Measurements from ENCODE around the gene COL5A1. TPM values are rescaled to one million over a fixed set of nuclear protein-coding genes. Genes with fewer than 3 reads are reported as not detected.
"Not testable (repeated sequence)": the region's sequence is repeated elsewhere in the genome, so short reads cannot be mapped to it uniquely, and the experiment has no call there.

The COL5A1 gene
- total RNA-seq, 1 experiment from 2014 or later, result 165 TPM

- no peak for DNase-seq (ENCODE audit: low read depth in 1 of 2, low spot score in 2 of 2)
- Histone ChIP-seq H3K36me3 (peaks cover 45% of the 10 kb centered on the region), H3K4me1 (replicated peaks) (peaks cover 25% of the 10 kb centered on the region), H3K27ac (no peak overlapping the region), H3K9me3 (replicated peaks) (peaks cover 9% of the 10 kb centered on the region; the same call in 1 of the 2 replicates), H3K27me3 (replicated peaks) (no peaks in the 10 kb centered on the region), H3K4me3 (no peak overlapping the region)
These were observed 16.2 kb downstream of the COL5A1 start for GRCh38 chr9:134657666-134658377.

- Histone ChIP-seq H3K27ac (no peak overlapping the region), H3K4me1 (replicated peaks) (peaks cover 30% of the 10 kb centered on the region)
- no peak for DNase-seq (ENCODE audit: low read depth in 1 of 2, low spot score in 2 of 2)
These were observed 16.9 kb downstream of the COL5A1 start for GRCh38 chr9:134658378-134658955.

DNA sequence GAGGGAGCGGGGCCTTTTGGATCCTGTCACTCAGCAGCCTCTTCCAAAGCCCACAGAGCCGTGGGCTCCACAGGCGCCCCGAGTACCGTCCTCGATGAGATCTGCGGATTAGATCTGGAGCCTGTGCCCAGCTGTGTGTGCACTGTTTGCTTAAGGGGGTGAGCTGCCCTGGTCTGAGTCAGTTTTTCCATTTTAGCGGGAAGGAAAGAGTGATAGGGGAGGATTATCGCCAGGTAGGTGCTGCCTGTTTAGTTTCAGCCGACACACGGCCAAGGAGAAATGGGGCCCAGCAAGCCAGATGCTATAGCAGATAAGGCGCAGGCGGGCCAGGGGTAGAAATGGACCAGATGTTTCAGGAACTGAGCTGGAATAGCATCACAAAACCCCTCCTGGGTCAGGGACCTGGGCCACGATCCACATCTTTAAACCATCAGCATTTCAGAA, 18.1 kb downstream of the COL5A1 start:
- H3K36me3 ChIP-seq, result peaks cover 47% of the 10 kb centered on the region
- H3K27ac ChIP-seq, result no peak overlapping the region
- H3K4me1 ChIP-seq (replicated peaks), result peaks cover 30% of the 10 kb centered on the region
- no peak overlapping the region for H3K4me3 ChIP-seq
- H3K9me3 ChIP-seq (replicated peaks), result peaks cover 9% of the 10 kb centered on the region; the same call in 1 of the 2 replicates
- H3K27me3 ChIP-seq (replicated peaks), result no peaks in the 10 kb centered on the region
- DNase-seq (ENCODE audit: low read depth in 1 of 2, low spot score in 2 of 2), result no peak

More at GRCh38 chr9:134658378-134658955, 16.9 kb downstream of the COL5A1 start:
- peaks cover 42% of the 10 kb centered on the region for H3K36me3 ChIP-seq
- H3K9me3 ChIP-seq (replicated peaks), result peaks cover 9% of the 10 kb centered on the region; the same call in 1 of the 2 replicates
- H3K27me3 ChIP-seq (replicated peaks), result no peaks in the 10 kb centered on the region
- no peak overlapping the region for H3K4me3 ChIP-seq

GRCh38 chr9:134660407-134660806, 18.8 kb downstream of the COL5A1 start:
- Histone ChIP-seq H3K9me3 (replicated peaks) (peaks cover 9% of the 10 kb centered on the region; the same call in 1 of the 2 replicates), H3K4me1 (replicated peaks) (peaks cover 26% of the 10 kb centered on the region), H3K4me3 (no peak overlapping the region), H3K36me3 (peaks cover 51% of the 10 kb centered on the region), H3K27ac (no peak overlapping the region), H3K27me3 (replicated peaks) (no peaks in the 10 kb centered on the region)
- no peak for DNase-seq (ENCODE audit: low read depth in 1 of 2, low spot score in 2 of 2)

DNA sequence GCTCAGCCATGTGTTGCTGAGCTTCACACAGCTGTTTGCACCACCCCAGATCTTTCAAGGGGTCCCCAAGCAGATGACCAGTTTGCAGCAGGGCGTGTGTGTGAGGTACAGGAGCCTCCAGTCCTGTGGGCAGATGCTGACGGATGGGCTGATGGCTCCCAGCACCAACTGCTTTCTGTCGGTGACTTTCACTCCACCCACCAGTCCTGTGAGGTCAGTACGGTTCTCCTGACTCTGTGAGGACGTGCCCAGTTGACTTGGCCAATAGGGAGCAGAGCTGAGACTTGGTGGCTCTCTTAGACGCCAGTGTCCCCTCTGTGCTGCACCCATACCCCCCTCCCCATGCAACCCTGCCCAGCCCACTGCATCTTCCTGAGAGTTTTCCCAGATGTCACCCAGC, 19.7 kb downstream of the COL5A1 start:
- peaks cover 28% of the 10 kb centered on the region for H3K4me1 ChIP-seq (replicated peaks)
- H3K4me3 ChIP-seq, result no peak overlapping the region
- H3K36me3 ChIP-seq, result peaks cover 55% of the 10 kb centered on the region
- DNase-seq (ENCODE audit: low read depth in 1 of 2, low spot score in 2 of 2), result no peak
- H3K9me3 ChIP-seq (replicated peaks), result peaks cover 9% of the 10 kb centered on the region; the same call in 1 of the 2 replicates
- H3K27ac ChIP-seq, result peak overlapping the region; percentile 60
- no peaks in the 10 kb centered on the region for H3K27me3 ChIP-seq (replicated peaks)

DNA sequence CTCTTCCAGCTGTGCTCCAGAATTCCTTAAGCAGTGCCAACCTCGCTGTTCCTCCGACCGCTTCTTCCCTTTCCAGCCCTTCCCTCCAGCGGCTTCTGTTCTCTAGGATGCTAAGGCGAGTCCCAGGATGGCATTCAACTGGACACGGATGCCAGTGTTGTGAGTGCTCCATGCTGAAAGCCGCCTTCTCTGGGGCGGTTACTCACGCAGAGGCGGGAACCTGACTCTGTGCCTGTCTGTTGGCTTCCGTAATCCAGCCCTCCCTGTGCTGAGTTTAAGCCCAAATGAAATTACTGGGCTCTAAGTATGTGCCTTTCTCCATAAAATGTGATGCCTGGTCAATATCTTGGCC, 20.2 kb downstream of the COL5A1 start:
- Histone ChIP-seq H3K4me3 (no peak overlapping the region), H3K27me3 (replicated peaks) (no peaks in the 10 kb centered on the region), H3K4me1 (replicated peaks) (peaks cover 33% of the 10 kb centered on the region), H3K36me3 (peaks cover 59% of the 10 kb centered on the region), H3K9me3 (replicated peaks) (peaks cover 9% of the 10 kb centered on the region; the same call in 1 of the 2 replicates), H3K27ac (peak overlapping the region; percentile 60)
- no peak for DNase-seq (ENCODE audit: low read depth in 1 of 2, low spot score in 2 of 2)

GRCh38 chr9:134662143-134662876, 20.7 kb downstream of the COL5A1 start:
- H3K9me3 ChIP-seq (replicated peaks), result peaks cover 9% of the 10 kb centered on the region; the same call in 1 of the 2 replicates
- peaks cover 65% of the 10 kb centered on the region for H3K36me3 ChIP-seq
- peak overlapping the region; percentile 60 for H3K27ac ChIP-seq
- H3K4me3 ChIP-seq, result no peak overlapping the region
- peak; percentile 68 to 74 for DNase-seq (ENCODE audit: low read depth in 1 of 2, low spot score in 2 of 2)
- peaks cover 39% of the 10 kb centered on the region for H3K4me1 ChIP-seq (replicated peaks)
- H3K27me3 ChIP-seq (replicated peaks), result no peaks in the 10 kb centered on the region

- Histone ChIP-seq H3K4me1 (replicated peaks) (peaks cover 44% of the 10 kb centered on the region), H3K27ac (no peak overlapping the region), H3K9me3 (replicated peaks) (peaks cover 9% of the 10 kb centered on the region; the same call in 1 of the 2 replicates), H3K27me3 (replicated peaks) (no peaks in the 10 kb centered on the region), H3K36me3 (peaks cover 73% of the 10 kb centered on the region), H3K4me3 (no peak overlapping the region)
- no peak for DNase-seq (ENCODE audit: low read depth in 1 of 2, low spot score in 2 of 2)
These were observed 21.5 kb downstream of the COL5A1 start for GRCh38 chr9:134663084-134663483.

- no peak for DNase-seq (ENCODE audit: low read depth in 1 of 2, low spot score in 2 of 2)
- Histone ChIP-seq H3K4me3 (no peak overlapping the region), H3K27me3 (replicated peaks) (no peaks in the 10 kb centered on the region), H3K4me1 (replicated peaks) (peaks cover 51% of the 10 kb centered on the region), H3K9me3 (replicated peaks) (peaks cover 9% of the 10 kb centered on the region; the same call in 1 of the 2 replicates), H3K36me3 (peaks cover 78% of the 10 kb centered on the region), H3K27ac (no peak overlapping the region)
These were observed 22.3 kb downstream of the COL5A1 start for GRCh38 chr9:134663753-134664415.

DNA sequence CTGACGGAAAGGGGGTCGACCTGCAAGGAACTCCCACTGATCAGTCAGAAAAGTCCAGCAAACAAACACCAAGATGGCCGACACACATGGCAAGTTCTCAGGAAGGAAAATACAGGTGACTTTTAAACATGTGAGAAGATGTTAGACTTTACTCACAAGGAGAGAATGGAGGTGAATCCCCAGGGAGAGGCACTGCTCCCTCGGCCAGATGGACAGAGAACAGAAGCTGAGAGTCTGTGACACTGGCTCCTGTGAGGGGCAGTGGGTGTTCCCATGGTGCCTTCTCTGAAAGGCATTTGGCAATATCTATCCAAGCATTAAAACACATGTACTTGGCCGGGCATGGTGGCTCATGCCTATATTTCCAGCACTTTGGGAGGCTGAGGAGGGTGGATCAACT, 22.8 kb downstream of the COL5A1 start:
- H3K4me1 ChIP-seq (replicated peaks), result peaks cover 56% of the 10 kb centered on the region

GRCh38 chr9:134666208-134666607, 24.6 kb downstream of the COL5A1 start:
- Histone ChIP-seq H3K27ac (no peak overlapping the region), H3K4me1 (replicated peaks) (peaks cover 69% of the 10 kb centered on the region)
- DNase-seq (ENCODE audit: low read depth in 1 of 2, low spot score in 2 of 2), result no peak

More for the DNA sequence above, 22.8 kb downstream of the COL5A1 start:
- Histone ChIP-seq H3K4me3 (no peak overlapping the region), H3K27ac (no peak overlapping the region), H3K36me3 (peaks cover 72% of the 10 kb centered on the region), H3K27me3 (replicated peaks) (no peaks in the 10 kb centered on the region), H3K9me3 (replicated peaks) (peaks cover 9% of the 10 kb centered on the region; the same call in 1 of the 2 replicates)
- no peak for DNase-seq (ENCODE audit: low read depth in 1 of 2, low spot score in 2 of 2)

DNA sequence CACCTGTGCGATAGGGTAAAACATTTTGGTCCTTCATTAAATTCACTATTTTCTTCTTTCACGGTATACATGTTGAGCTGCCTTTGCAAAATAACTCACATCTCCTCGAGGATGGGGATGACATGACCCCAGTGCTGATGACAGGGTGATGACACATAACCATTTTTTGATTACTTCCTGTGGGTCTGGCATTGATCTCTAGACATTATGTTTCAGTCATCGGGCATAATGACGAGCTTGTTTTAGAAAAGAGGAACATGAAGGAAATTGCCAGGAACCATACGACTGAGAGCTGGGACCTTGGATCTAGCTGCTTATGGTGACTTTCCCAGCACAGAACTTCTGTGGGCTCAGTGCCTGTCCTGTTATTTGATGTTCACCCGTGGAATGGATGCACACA, 25.2 kb downstream of the COL5A1 start:
- no peaks in the 10 kb centered on the region for H3K27me3 ChIP-seq (replicated peaks)
- H3K4me1 ChIP-seq (replicated peaks), result peaks cover 69% of the 10 kb centered on the region
- H3K9me3 ChIP-seq (replicated peaks), result no peaks in the 10 kb centered on the region
- DNase-seq (ENCODE audit: low read depth in 1 of 2, low spot score in 2 of 2), result no peak
- no peak overlapping the region for H3K4me3 ChIP-seq
- H3K36me3 ChIP-seq, result peaks cover 57% of the 10 kb centered on the region
- no peak overlapping the region for H3K27ac ChIP-seq

More at GRCh38 chr9:134666208-134666607, 24.6 kb downstream of the COL5A1 start:
- Histone ChIP-seq H3K36me3 (peaks cover 57% of the 10 kb centered on the region), H3K4me3 (no peak overlapping the region), H3K27me3 (replicated peaks) (no peaks in the 10 kb centered on the region), H3K9me3 (replicated peaks) (no peaks in the 10 kb centered on the region; the same call in 1 of the 2 replicates)

- Histone ChIP-seq H3K36me3 (peaks cover 57% of the 10 kb centered on the region), H3K4me1 (replicated peaks) (peaks cover 59% of the 10 kb centered on the region), H3K27ac (peak overlapping the region; percentile 38; the same call in 1 of the 2 replicates)
- H3K9me3 ChIP-seq (replicated peaks); H3K27me3 ChIP-seq (replicated peaks); H3K4me3 ChIP-seq; DNase-seq (ENCODE audit: low read depth in 1 of 2, low spot score in 2 of 2): not testable (repeated sequence)
These were observed 27.4 kb downstream of the COL5A1 start for GRCh38 chr9:134668977-134669376.

Measured in SJSA1 (cell line).